HCEC 1CT (cell line): Measurements from ENCODE around the gene TRIP6.
"Not testable (repeated sequence)": the region's sequence is repeated elsewhere in the genome, so short reads cannot be mapped to it uniquely, and the experiment has no call there.

Experiments used
- DNase-seq: peaks from one replicate; pipeline ENCODE4 v3.0.0-alpha.2; 2017

TRIP6 gene

GRCh38 chr7:100919779-100920437 is 52.7 kb downstream of the TRIP6 start:
- DNase-seq: not testable (repeated sequence)

- DNase-seq: no peak
These were observed 53.9 kb downstream of the TRIP6 start for GRCh38 chr7:100921039-100921438.
